ENCODE data around the gene UCP1.

Gene UCP1

DNA sequence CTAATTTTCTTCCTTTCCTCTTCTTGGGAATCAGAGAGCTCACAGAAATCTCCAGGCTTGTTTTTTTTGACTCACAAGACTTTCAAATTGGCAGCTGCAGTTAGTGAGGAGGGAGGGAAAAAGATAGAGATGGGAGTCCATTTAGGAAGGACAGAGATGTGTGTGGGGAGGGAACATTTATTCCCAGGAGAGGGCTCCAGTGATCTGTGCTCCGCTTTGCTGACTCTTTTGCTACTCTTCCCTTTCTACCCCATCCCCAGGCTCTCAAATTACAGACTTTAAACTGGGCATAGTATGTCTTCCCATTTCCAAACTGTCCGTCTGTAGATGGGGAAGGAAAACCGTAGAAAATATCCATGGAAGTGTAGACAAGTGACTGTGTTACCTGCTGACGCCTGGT, 39.1 kb upstream of the UCP1 start:
- TF ChIP-seq, protein P1, sequence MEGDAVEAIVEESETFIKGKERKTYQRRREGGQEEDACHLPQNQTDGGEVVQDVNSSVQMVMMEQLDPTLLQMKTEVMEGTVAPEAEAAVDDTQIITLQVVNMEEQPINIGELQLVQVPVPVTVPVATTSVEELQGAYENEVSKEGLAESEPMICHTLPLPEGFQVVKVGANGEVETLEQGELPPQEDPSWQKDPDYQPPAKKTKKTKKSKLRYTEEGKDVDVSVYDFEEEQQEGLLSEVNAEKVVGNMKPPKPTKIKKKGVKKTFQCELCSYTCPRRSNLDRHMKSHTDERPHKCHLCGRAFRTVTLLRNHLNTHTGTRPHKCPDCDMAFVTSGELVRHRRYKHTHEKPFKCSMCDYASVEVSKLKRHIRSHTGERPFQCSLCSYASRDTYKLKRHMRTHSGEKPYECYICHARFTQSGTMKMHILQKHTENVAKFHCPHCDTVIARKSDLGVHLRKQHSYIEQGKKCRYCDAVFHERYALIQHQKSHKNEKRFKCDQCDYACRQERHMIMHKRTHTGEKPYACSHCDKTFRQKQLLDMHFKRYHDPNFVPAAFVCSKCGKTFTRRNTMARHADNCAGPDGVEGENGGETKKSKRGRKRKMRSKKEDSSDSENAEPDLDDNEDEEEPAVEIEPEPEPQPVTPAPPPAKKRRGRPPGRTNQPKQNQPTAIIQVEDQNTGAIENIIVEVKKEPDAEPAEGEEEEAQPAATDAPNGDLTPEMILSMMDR (IDR thresholded peaks at IDR 0.05; ENCODE audit: control insufficient read depth, extremely low read depth, insufficient read depth): no peak
- DNase-seq (ENCODE audit: low read depth): no peak
- H3K4me3 ChIP-seq (ENCODE audit: low read depth, low read length): no peak overlapping the region

DNA sequence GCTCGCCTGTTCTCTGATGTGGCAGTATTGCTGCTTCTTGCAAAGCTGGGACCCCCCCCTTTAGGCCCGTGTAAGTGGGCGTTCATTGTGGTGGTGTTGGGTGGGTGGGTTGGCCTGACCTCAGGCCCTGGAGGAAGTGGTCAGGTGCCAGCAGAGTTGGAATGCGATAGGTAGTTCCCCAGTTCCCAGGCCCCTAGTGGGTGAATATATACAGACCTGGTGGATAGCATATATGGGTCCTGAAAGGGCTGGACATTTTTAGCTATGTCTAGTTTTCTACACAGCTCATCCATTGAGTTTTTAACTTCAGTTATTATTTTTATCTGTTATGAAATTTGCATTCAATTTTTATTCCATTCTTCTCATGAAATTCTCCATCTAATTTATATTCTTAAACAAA, 35.8 kb upstream of the UCP1 start:
- TF ChIP-seq, protein P1 (IDR thresholded peaks at IDR 0.05; ENCODE audit: control insufficient read depth, extremely low read depth, insufficient read depth): no peak
- no peak overlapping the region for H3K4me3 ChIP-seq (ENCODE audit: low read depth, low read length)
- DNase-seq (ENCODE audit: low read depth): no peak

GRCh38 chr4:140603286-140603685, 34.5 kb upstream of the UCP1 start:
- TF ChIP-seq, protein P1 (IDR thresholded peaks at IDR 0.05; ENCODE audit: control insufficient read depth, extremely low read depth, insufficient read depth): no peak
- H3K4me3 ChIP-seq (ENCODE audit: low read depth, low read length): no peak overlapping the region
- no peak for DNase-seq (ENCODE audit: low read depth)

DNA sequence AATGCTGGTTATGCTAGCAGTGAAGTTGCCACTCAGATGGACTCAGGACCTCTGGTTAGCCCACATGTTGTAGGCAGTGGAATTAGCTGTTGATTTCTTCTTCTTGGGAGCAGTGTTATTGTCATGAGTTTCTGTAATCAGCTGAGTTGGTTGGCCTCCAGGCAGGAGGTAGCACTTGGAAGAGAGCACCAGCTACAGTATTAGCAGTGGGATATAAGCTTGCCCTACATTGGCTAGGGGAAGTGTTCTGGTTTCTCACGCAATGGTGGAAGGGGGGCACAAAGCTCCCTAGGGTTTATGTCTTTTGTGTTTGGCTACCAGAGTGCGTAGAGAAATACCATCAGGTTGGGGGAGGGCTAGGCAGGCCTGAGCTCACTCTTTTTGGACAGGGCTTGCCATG, 34.0 kb upstream of the UCP1 start:
- no peak for DNase-seq (ENCODE audit: low read depth)
- TF ChIP-seq, protein P1 (IDR thresholded peaks at IDR 0.05; ENCODE audit: control insufficient read depth, extremely low read depth, insufficient read depth): no peak
- H3K4me3 ChIP-seq (ENCODE audit: low read depth, low read length): no peak overlapping the region

DNA sequence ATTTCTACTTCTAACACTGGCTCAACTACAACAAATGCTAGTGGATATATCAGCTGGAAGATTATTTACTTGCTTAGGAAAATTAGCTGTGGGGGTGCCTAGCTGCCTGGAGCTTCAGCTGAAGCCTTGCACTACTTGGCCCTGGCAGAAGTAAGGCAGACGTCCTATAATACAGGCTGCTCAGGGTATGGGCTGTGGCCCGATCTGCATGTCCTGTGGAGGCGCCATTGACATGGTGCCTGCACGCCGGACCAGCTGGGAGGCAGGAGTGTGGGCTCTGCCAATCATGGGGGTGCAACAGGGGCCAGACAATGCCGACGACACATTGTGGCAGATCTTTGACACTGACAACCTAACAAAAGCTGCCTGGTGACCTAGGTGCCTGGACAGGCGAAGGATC, 31.6 kb upstream of the UCP1 start:
- no peak for DNase-seq (ENCODE audit: low read depth)
- no peak overlapping the region for H3K4me3 ChIP-seq (ENCODE audit: low read depth, low read length)
- TF ChIP-seq, protein P1 (IDR thresholded peaks at IDR 0.05; ENCODE audit: control insufficient read depth, extremely low read depth, insufficient read depth): no peak

DNA sequence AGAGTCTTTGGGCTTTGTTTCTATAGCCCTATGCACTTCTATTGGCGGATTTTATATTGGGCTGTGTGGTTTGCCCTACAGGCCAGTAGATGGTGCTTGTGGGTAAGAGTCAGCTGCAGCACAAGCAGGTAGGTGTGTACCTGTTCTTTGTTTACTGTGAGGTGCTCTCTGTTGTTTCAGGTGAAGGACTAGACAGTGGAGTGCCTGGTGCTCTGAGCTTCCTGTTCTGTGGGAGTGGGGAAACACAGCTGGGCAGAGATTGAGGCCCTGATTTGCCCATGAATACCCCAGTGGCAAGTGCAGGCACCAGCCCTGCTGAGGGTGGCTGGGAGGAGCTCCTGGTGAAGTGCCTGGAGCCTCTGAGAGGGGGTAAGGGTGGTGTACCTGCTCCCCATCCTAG, 26.3 kb upstream of the UCP1 start:
- TF ChIP-seq, protein P1 (IDR thresholded peaks at IDR 0.05; ENCODE audit: control insufficient read depth, extremely low read depth, insufficient read depth): peak; percentile 91
- peak; percentile 58 for DNase-seq (ENCODE audit: low read depth)

DNA sequence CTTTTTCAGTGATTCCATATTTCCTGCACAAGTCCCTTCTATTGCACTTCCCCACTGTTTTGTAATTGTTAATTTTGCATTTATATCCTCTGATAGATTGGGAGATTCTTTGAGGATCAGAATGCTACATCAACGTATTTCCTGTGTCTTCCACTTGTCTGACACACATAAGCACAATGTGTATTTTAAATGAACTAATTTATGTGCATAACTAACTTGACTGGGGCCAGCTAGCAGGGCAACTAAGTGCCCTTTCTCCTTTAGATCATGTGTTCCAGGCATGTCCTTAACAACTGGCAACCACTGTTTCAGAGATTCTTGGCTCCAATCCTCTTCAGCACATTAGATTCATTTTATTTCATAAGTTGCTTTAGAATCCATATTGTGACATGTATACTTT, 15.7 kb upstream of the UCP1 start:
- DNase-seq (ENCODE audit: low read depth): no peak
- TF ChIP-seq, protein P1 (IDR thresholded peaks at IDR 0.05; ENCODE audit: control insufficient read depth, extremely low read depth, insufficient read depth): no peak

More for the DNA sequence above, 26.3 kb upstream of the UCP1 start:
- no peak overlapping the region for H3K4me3 ChIP-seq (ENCODE audit: low read depth, low read length)

More for the DNA sequence above, 15.7 kb upstream of the UCP1 start:
- H3K4me3 ChIP-seq (ENCODE audit: low read depth, low read length): no peak overlapping the region

Measured in LNCaP clone FGC (cell line).